ENCODE measurements around the gene SCN10A.

SCN10A gene

DNA sequence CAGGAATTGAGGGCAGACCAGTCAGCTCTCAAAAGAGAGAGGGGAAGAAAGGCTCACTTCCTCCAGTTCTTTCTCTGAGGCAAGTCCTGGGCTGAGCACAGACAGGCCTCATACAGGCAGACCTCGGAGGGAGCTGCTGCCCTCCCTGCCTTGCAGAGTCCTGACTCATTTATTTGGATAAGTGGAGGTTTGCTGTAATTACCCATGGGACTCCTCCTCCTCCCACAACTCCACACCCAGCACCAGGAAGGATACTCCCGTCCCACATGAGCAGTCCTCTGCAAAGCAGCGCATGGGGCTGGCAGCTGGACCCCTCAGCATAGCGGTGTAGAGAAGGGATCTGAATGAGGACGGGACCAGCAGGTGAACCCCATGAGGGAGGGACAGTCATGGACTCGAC lies 13.4 kb upstream of the SCN10A start:
- Histone ChIP-seq H3K27me3 (ENCODE audit: insufficient read depth, poor library complexity, severe bottlenecking) (no peaks in the 10 kb centered on the region), H3K27ac (ENCODE audit: poor library complexity, severe bottlenecking) (no peak overlapping the region), H3K4me3 (ENCODE audit: severe bottlenecking) (no peak overlapping the region), H3K9me3 (ENCODE audit: severe bottlenecking) (no peaks in the 10 kb centered on the region), H3K36me3 (ENCODE audit: low read depth) (no peaks in the 10 kb centered on the region), H3K4me1 (ENCODE audit: insufficient read depth, poor library complexity, severe bottlenecking) (no peaks in the 10 kb centered on the region)
- TF ChIP-seq, protein P1, sequence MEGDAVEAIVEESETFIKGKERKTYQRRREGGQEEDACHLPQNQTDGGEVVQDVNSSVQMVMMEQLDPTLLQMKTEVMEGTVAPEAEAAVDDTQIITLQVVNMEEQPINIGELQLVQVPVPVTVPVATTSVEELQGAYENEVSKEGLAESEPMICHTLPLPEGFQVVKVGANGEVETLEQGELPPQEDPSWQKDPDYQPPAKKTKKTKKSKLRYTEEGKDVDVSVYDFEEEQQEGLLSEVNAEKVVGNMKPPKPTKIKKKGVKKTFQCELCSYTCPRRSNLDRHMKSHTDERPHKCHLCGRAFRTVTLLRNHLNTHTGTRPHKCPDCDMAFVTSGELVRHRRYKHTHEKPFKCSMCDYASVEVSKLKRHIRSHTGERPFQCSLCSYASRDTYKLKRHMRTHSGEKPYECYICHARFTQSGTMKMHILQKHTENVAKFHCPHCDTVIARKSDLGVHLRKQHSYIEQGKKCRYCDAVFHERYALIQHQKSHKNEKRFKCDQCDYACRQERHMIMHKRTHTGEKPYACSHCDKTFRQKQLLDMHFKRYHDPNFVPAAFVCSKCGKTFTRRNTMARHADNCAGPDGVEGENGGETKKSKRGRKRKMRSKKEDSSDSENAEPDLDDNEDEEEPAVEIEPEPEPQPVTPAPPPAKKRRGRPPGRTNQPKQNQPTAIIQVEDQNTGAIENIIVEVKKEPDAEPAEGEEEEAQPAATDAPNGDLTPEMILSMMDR (IDR thresholded peaks at IDR 0.05; ENCODE audit: poor library complexity, severe bottlenecking), result no peak
- DNase-seq (ENCODE audit: low spot score) (no peak), ATAC-seq (ENCODE audit: low read depth) (peak; percentile 86)

DNA sequence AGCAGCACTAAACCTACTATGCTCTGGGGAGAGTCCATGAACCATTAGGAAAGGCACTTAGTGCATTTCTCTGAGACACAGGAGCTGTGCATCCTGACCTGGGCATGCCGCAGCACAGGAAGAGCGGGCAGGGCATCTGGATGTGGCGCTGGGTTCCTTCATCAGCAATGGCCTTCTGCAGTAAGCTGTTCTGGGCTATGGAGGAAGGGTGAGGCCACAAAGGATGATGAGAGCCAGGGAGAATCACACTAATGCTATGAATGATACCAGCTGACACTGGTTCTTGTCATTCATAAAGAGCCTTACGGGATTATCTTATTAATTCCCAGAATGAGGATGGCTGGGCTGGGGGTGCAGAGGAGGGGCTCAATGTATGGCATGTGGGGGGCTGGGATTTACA lies 12.7 kb upstream of the SCN10A start:
- H3K27ac ChIP-seq (ENCODE audit: poor library complexity, severe bottlenecking), result no peak overlapping the region
- no peak overlapping the region for H3K4me3 ChIP-seq (ENCODE audit: severe bottlenecking)
- DNase-seq (ENCODE audit: low spot score), result no peak
- H3K27me3 ChIP-seq (ENCODE audit: insufficient read depth, poor library complexity, severe bottlenecking), result no peaks in the 10 kb centered on the region
- H3K36me3 ChIP-seq (ENCODE audit: low read depth), result no peaks in the 10 kb centered on the region
- H3K4me1 ChIP-seq (ENCODE audit: insufficient read depth, poor library complexity, severe bottlenecking), result no peaks in the 10 kb centered on the region
- no peaks in the 10 kb centered on the region for H3K9me3 ChIP-seq (ENCODE audit: severe bottlenecking)
- TF ChIP-seq, protein P1 (IDR thresholded peaks at IDR 0.05; ENCODE audit: poor library complexity, severe bottlenecking), result no peak
- ATAC-seq (ENCODE audit: low read depth), result no peak

DNA sequence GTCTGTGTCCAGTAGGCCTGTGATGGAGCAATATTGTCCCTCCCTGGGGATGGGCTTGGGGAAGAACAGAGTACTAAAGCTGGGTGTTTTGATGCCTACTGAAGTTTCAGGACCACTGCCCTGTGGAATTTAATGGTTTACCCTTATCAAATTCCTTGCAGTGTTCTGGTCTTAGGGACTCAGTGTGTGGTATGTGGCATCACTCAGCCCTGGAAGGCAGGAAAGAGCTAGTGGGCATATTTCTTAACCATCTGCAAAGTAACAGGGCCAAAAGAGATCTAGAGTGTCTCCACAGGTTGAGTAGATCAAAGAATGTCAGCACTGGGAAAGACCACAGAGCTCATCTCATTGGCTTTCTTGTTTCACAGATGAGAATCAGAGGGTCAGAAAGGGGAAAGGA lies 11.8 kb upstream of the SCN10A start:
- ATAC-seq (ENCODE audit: low read depth) (no peak), DNase-seq (ENCODE audit: low spot score) (no peak)
- TF ChIP-seq, protein P1 (IDR thresholded peaks at IDR 0.05; ENCODE audit: poor library complexity, severe bottlenecking), result no peak
- Histone ChIP-seq H3K4me3 (ENCODE audit: severe bottlenecking) (no peak overlapping the region), H3K27ac (ENCODE audit: poor library complexity, severe bottlenecking) (no peak overlapping the region), H3K4me1 (ENCODE audit: insufficient read depth, poor library complexity, severe bottlenecking) (no peaks in the 10 kb centered on the region), H3K27me3 (ENCODE audit: insufficient read depth, poor library complexity, severe bottlenecking) (no peaks in the 10 kb centered on the region), H3K36me3 (ENCODE audit: low read depth) (no peaks in the 10 kb centered on the region), H3K9me3 (ENCODE audit: severe bottlenecking) (no peaks in the 10 kb centered on the region)

DNA sequence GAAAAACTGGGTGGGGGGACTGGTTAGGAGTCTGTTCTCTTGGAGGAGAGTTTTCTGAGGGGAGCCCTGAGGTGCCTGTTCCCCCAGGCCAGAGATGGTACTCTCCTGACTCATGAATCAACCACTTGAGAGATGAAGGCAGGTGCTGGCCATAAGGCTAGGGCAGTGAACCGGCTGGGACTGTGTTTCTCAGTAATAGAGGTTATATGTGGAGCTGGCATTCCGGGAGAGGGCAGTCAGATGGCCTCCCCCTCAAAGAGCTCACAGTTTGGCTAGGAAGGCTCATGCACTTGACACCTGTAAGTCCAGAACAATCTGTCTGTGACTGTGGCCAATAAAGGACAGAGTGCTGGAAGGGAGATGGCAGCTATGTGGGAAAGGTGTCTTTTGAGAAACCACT lies 10.0 kb upstream of the SCN10A start:
- H3K4me3 ChIP-seq (ENCODE audit: severe bottlenecking), result no peak overlapping the region
- no peaks in the 10 kb centered on the region for H3K9me3 ChIP-seq (ENCODE audit: severe bottlenecking)
- no peaks in the 10 kb centered on the region for H3K27me3 ChIP-seq (ENCODE audit: insufficient read depth, poor library complexity, severe bottlenecking)
- H3K27ac ChIP-seq (ENCODE audit: poor library complexity, severe bottlenecking), result no peak overlapping the region
- DNase-seq (ENCODE audit: low spot score) (no peak), ATAC-seq (ENCODE audit: low read depth) (no peak)
- no peaks in the 10 kb centered on the region for H3K4me1 ChIP-seq (ENCODE audit: insufficient read depth, poor library complexity, severe bottlenecking)
- H3K36me3 ChIP-seq (ENCODE audit: low read depth), result no peaks in the 10 kb centered on the region
- TF ChIP-seq, protein P1 (IDR thresholded peaks at IDR 0.05; ENCODE audit: poor library complexity, severe bottlenecking), result no peak

DNA sequence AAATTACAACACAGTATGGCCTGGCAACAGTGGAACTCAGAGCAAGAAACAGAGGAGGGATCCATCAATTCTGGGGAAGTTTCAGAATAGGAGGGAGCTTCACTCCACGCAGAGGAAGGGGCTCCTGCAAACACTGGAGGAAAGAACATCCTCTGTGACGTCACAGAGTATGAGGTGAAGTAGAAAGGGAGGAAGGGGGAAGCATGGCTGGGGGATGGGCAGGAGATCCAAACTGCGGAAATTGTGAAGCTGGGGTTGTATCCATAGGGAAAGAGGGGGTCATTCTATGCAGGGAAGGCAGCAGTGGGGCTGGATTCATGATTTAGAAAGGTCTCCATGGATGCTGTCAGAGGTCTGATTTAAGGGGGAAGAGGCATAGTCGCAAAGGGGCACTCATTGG lies 8.3 kb upstream of the SCN10A start:
- ATAC-seq (ENCODE audit: low read depth) (no peak), DNase-seq (ENCODE audit: low spot score) (no peak)
- H3K4me1 ChIP-seq (ENCODE audit: insufficient read depth, poor library complexity, severe bottlenecking), result no peaks in the 10 kb centered on the region
- TF ChIP-seq, protein P1 (IDR thresholded peaks at IDR 0.05; ENCODE audit: poor library complexity, severe bottlenecking), result no peak
- H3K36me3 ChIP-seq (ENCODE audit: low read depth), result no peaks in the 10 kb centered on the region
- H3K27me3 ChIP-seq (ENCODE audit: insufficient read depth, poor library complexity, severe bottlenecking), result no peaks in the 10 kb centered on the region
- H3K4me3 ChIP-seq (ENCODE audit: severe bottlenecking), result no peak overlapping the region
- no peaks in the 10 kb centered on the region for H3K9me3 ChIP-seq (ENCODE audit: severe bottlenecking)
- H3K27ac ChIP-seq (ENCODE audit: poor library complexity, severe bottlenecking), result no peak overlapping the region
